GM12878 (cell line): ENCODE measurements around the gene HBA2. TPM values are rescaled to one million over a fixed set of nuclear protein-coding genes. Genes with fewer than 3 reads are reported as not detected.

Experiments used
- ATAC-seq: fragments of 200-7000 bp; cut with Tn5 transposase; 3 replicates; pipeline ENCODE4 v1.9.1; 2020; ENCODE audit warnings: mild to moderate bottlenecking, moderate library complexity
- BruUV-seq: library from RNA; stranded (reverse); fragments of 400-500 nt; replicated peaks from 2 replicates; lab custom pipeline; 2021; lab: Mats Ljungman, UMichigan
- CTCF ChIA-PET: fragments of 300-600 bp; sonication (Branson Sonifier 250); formaldehyde crosslinking; extraction: SDS; loops from one replicate; lab custom pipeline; 2021; ENCODE audit warnings: inconsistent platforms; lab: Yijun Ruan, JAX
- POLR2A ChIA-PET: fragments of 350-600 bp; formaldehyde crosslinking; extraction: SDS; loops from one replicate; lab custom pipeline; 2021; ENCODE audit warnings: inconsistent platforms; lab: Charles Lee
- RAD21 ChIA-PET: fragments of 300-600 bp; sonication (Branson Sonifier 250); formaldehyde crosslinking; loops from one replicate; lab custom pipeline; 2023; ENCODE audit warnings: antibody characterized with exemption; ENCODE audit not compliant: unreplicated experiment; lab: Charles Lee
- SMC1A ChIA-PET: fragments of 300-600 bp; sonication (Branson Sonifier 250); formaldehyde crosslinking; loops from one replicate; lab custom pipeline; 2023; ENCODE audit not compliant: unreplicated experiment, uncharacterized antibody; lab: Charles Lee
- DNase-seq: peaks from one replicate; pipeline ENCODE4 v3.0.0-alpha.2; 2011; ENCODE audit warnings: low read depth, low spot score
- FAIRE-seq: peaks from 3 replicates; lab custom pipeline; 2011; peaks lifted over from hg19 to GRCh38; lab: Jason Lieb, UNC
- H2AFZ ChIP-seq: 2 replicates; pipeline ENCODE4 v1.6.0; 2011; ENCODE audit warnings: low read depth, low read length, control low read depth; ENCODE audit not compliant: control insufficient read depth
- H3K27ac ChIP-seq: 2 replicates; pipeline ENCODE4 v1.5.1; 2011; ENCODE audit warnings: control low read depth; ENCODE audit not compliant: control insufficient read depth, insufficient read depth
- H3K27me3 ChIP-seq, 2 experiments: replicated peaks in 1 of 2; 2 replicates each; pipeline versions ENCODE4 v1.6.0 to v1.6.1; 2011; ENCODE audit warnings: low read length in 1 of 2; ENCODE audit not compliant: control insufficient read depth in 2 of 2, insufficient read depth in 2 of 2
- H3K36me3 ChIP-seq, 2 experiments: 2 replicates each; pipeline ENCODE4 v1.5.1; 2011; ENCODE audit warnings: low read length in 1 of 2; ENCODE audit not compliant: control insufficient read depth in 2 of 2, insufficient read depth in 2 of 2
- H3K4me1 ChIP-seq: 2 replicates; pipeline ENCODE4 v1.6.1; 2011; ENCODE audit warnings: mild to moderate bottlenecking, low read length, moderate library complexity, mixed read lengths; ENCODE audit not compliant: control insufficient read depth, insufficient read depth
- H3K4me2 ChIP-seq: 2 replicates; pipeline ENCODE4 v1.6.0; 2011; ENCODE audit warnings: control low read depth; ENCODE audit not compliant: control insufficient read depth, insufficient read depth
- H3K4me3 ChIP-seq: fragments of 200-600 bp; sonication (generic); 2 replicates; pipeline ENCODE4 v1.5.1; 2016
- H3K79me2 ChIP-seq: 2 replicates; pipeline ENCODE4 v1.6.0; 2011; ENCODE audit warnings: low read length; ENCODE audit not compliant: control insufficient read depth, insufficient read depth
- H3K9ac ChIP-seq: 2 replicates; pipeline ENCODE4 v1.8.0; 2011; ENCODE audit warnings: low read length, control low read depth, mixed read lengths; ENCODE audit not compliant: control insufficient read depth, insufficient read depth
- H3K9me3 ChIP-seq: replicated peaks from 3 replicates; pipeline ENCODE4 v1.5.1; 2011; ENCODE audit warnings: mild to moderate bottlenecking, low read length; ENCODE audit not compliant: control insufficient read depth, insufficient read depth
- H4K20me1 ChIP-seq: 2 replicates; pipeline ENCODE4 v1.6.0; 2011; ENCODE audit not compliant: control insufficient read depth, insufficient read depth
- BHLHE40 ChIP-seq, 2 experiments: fragments of 450-650 bp in 1 of 2; IDR thresholded peaks; 2 replicates each; pipeline ENCODE4 v1.6.1; 2011 to 2017; ENCODE audit warnings: low read depth in 2 of 2, borderline replicate concordance in 1 of 2, improper control_type of control experiment in 1 of 2, low read length in 1 of 2, mild to moderate bottlenecking in 1 of 2
- CBFB ChIP-seq: IDR thresholded peaks from 2 replicates; pipeline ENCODE4 v1.6.1; 2016; ENCODE audit warnings: antibody characterized with exemption, low read depth
- CBX5 ChIP-seq: sonication (generic); IDR thresholded peaks from 2 replicates; pipeline ENCODE4 v1.6.1; 2016; ENCODE audit warnings: low read depth, moderate library complexity, mild to moderate bottlenecking, inconsistent platforms
- CHD4 ChIP-seq: fragments of 200-600 bp; sonication (generic); IDR thresholded peaks from 2 replicates; pipeline ENCODE4 v1.6.1; 2016; ENCODE audit warnings: mild to moderate bottlenecking
- CREM ChIP-seq: IDR thresholded peaks from 2 replicates; pipeline ENCODE4 v1.6.1; 2014; ENCODE audit warnings: antibody characterized with exemption, low read depth
- ESRRA ChIP-seq: IDR thresholded peaks from 2 replicates; pipeline ENCODE4 v1.6.1; 2012; ENCODE audit warnings: mild to moderate bottlenecking, low read length, improper control_type of control experiment
- FOS ChIP-seq: IDR thresholded peaks from 3 replicates; pipeline ENCODE4 v1.6.1; 2011; ENCODE audit warnings: borderline replicate concordance; ENCODE audit not compliant: insufficient read length; ENCODE audit errors: extremely low read depth
- NFYA ChIP-seq: IDR thresholded peaks from 2 replicates; pipeline ENCODE4 v1.6.1; 2011; ENCODE audit warnings: low read depth, mild to moderate bottlenecking, low read length, improper control_type of control experiment, borderline replicate concordance
- NFYB ChIP-seq: IDR thresholded peaks from 2 replicates; pipeline ENCODE4 v1.6.1; 2011; ENCODE audit warnings: low read depth, mild to moderate bottlenecking, low read length, improper control_type of control experiment, moderate library complexity; ENCODE audit not compliant: insufficient read depth
- NR2C2 ChIP-seq: IDR thresholded peaks from 2 replicates; pipeline ENCODE4 v1.6.1; 2011; ENCODE audit warnings: borderline replicate concordance, low read depth; ENCODE audit not compliant: control insufficient read depth, insufficient read length
- SUZ12 ChIP-seq: fragments of 200-600 bp; sonication (generic); IDR thresholded peaks from one replicate; pipeline ENCODE4 v1.6.1; 2018; ENCODE audit warnings: antibody characterized with exemption, mild to moderate bottlenecking; ENCODE audit not compliant: unreplicated experiment
- TARDBP ChIP-seq: IDR thresholded peaks from 2 replicates; pipeline ENCODE4 v1.6.1; 2016; ENCODE audit warnings: borderline replicate concordance
- ZNF384 ChIP-seq: IDR thresholded peaks from 2 replicates; pipeline ENCODE4 v1.6.1; 2012; ENCODE audit warnings: low read depth, mild to moderate bottlenecking, low read length, improper control_type of control experiment, borderline replicate concordance
- WGBS: methylation state at CpG from one replicate; pipeline ENCODE4 v1.1.6; 2016; ENCODE audit warnings: low lambda C conversion rate; ENCODE audit not compliant: insufficient replicate concordance, insufficient coverage; ENCODE audit errors: missing lambda C conversion rate; 5-methylcytosine and 5-hydroxymethylcytosine counted together
- in situ Hi-C: fragments of 300-500 bp; cut with MboI; formaldehyde crosslinking; loops from 9 replicates; pipeline ENCODE4 v1.14.3; 2018; ENCODE audit warnings: mixed read lengths
- intact Hi-C: fragments of 100-400 bp; cut with micrococcal nuclease; formaldehyde crosslinking; loops from one replicate; pipeline ENCODE4 v1.14.2; 2022; ENCODE audit not compliant: unreplicated experiment
- polyA plus RNA-seq, 11 experiments: library from polyadenylated mRNA; depleted of rRNA in 4 of 11; unstranded in 6 of 11; stranded (reverse) in 5 of 11; fragments of >200 nt; fragmentation: Nextera tagmentation in 4 of 11; fragmentation: Illumina TruSeq in 1 of 11; extraction: Ambion mirVana in 4 of 11; extraction: Trizol in 1 of 11; gene quantifications; 1 replicate in 1 of 11; 2 replicates in 10 of 11; pipeline versions ENCODE4 v1.2.1 to v1.2.3, GENCODE V29; 2011 to 2016; ENCODE audit warnings: inconsistent platforms in 2 of 11, missing spikeins in 2 of 11, low read depth in 1 of 11
- total RNA-seq, 4 experiments: library from RNA; depleted of rRNA in 3 of 4; stranded (reverse); fragments of >200 nt in 3 of 4; fragmentation: Illumina TruSeq in 1 of 4; extraction: Trizol in 1 of 4; gene quantifications; 2 replicates each; pipeline versions ENCODE4 v1.2.1 to v1.2.3, GENCODE V29; 2013 to 2021
- TF ChIP-seq, protein P1 (sequence below): fragments of 450-650 bp; formaldehyde crosslinking; IDR thresholded peaks from 2 replicates; pipeline ENCODE4 v1.5.0; 2022; ENCODE audit warnings: mild to moderate bottlenecking, missing genetic modification characterization
- TF ChIP-seq, protein P2 (sequence below): fragments of 450-650 bp; IDR thresholded peaks from 2 replicates; pipeline ENCODE4 v1.6.1; 2018; ENCODE audit warnings: borderline replicate concordance, mild to moderate bottlenecking; ENCODE audit not compliant: partially characterized antibody
- TF ChIP-seq, protein P3 (sequence below): fragments of 450-650 bp; IDR thresholded peaks from 2 replicates; pipeline ENCODE4 v1.6.1; 2017; ENCODE audit warnings: low read depth, mild to moderate bottlenecking, moderate library complexity

HBA2 gene
- total and polyA plus RNA-seq, 10 of the 15 experiments (the other 5 are each of a cell fraction or from before 2014, with no cell fraction given) = 0.30 to 0.96 (median 0.92) TPM; not detected in 7

DNA sequence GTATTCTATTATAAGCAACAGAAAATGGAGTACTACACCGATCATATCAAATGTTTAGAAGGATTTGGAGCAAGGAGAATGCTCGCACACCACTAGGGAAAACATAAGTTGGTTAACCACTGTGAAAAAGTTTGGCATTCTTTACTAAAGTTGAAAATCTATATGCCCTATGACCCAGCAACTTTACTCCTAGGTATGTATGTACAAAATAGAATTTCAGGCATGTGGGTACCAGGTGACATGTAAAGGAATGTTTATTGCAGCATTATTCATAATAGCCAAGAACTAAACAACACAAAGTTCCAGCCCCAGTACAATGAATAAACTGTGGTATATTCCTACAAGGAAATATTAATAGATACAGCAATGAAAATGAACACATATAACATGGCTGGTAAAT is 26.0 kb upstream of the HBA2 start (continued):
- TF ChIP-seq, protein P1, sequence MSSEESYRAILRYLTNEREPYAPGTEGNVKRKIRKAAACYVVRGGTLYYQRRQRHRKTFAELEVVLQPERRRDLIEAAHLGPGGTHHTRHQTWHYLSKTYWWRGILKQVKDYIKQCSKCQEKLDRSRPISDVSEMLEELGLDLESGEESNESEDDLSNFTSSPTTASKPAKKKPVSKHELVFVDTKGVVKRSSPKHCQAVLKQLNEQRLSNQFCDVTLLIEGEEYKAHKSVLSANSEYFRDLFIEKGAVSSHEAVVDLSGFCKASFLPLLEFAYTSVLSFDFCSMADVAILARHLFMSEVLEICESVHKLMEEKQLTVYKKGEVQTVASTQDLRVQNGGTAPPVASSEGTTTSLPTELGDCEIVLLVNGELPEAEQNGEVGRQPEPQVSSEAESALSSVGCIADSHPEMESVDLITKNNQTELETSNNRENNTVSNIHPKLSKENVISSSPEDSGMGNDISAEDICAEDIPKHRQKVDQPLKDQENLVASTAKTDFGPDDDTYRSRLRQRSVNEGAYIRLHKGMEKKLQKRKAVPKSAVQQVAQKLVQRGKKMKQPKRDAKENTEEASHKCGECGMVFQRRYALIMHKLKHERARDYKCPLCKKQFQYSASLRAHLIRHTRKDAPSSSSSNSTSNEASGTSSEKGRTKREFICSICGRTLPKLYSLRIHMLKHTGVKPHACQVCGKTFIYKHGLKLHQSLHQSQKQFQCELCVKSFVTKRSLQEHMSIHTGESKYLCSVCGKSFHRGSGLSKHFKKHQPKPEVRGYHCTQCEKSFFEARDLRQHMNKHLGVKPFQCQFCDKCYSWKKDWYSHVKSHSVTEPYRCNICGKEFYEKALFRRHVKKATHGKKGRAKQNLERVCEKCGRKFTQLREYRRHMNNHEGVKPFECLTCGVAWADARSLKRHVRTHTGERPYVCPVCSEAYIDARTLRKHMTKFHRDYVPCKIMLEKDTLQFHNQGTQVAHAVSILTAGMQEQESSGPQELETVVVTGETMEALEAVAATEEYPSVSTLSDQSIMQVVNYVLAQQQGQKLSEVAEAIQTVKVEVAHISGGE (CRISPR knock-in tag) = no peak
- no peak for TF ChIP-seq FOS
- TF ChIP-seq SUZ12 = no peak
- TF ChIP-seq NFYB = no peak
- no peak for TF ChIP-seq ESRRA
- no peak for TF ChIP-seq CBX5
- TF ChIP-seq NR2C2 = no peak
- TF ChIP-seq ZNF384 = no peak

GRCh38 chr16:149024-149660 is 23.5 kb upstream of the HBA2 start:
- no peak overlapping the region for H3K4me3 ChIP-seq
- no peak overlapping the region for H3K4me2 ChIP-seq
- H2AFZ ChIP-seq = no peak overlapping the region
- in situ Hi-C loops (no loop called here), intact Hi-C loops (no loop called here)
- no peaks in the 10 kb centered on the region for H3K4me1 ChIP-seq
- no TSS peak for BruUV-seq
- H3K27ac ChIP-seq = no peak overlapping the region
- ChIA-PET CTCF (no interaction called here), RAD21 (no interaction called here), SMC1A (interaction anchor here (0.8 kb wide), 1 partner anchor 16 kb away, joined by 3 read pairs; no protein-coding TSS in a partner anchor), POLR2A (no interaction called here)
- no peaks in the 10 kb centered on the region for H3K9me3 ChIP-seq
- no peaks in the 10 kb centered on the region for H3K79me2 ChIP-seq
- no peak for ATAC-seq
- no peak for FAIRE-seq
- no peaks in the 10 kb centered on the region for H3K36me3 ChIP-seq
- H3K9ac ChIP-seq = no peak overlapping the region
- no peaks in the 10 kb centered on the region for H4K20me1 ChIP-seq
- WGBS = 23% methylated on average over 9 of the region's 9 CpGs
- DNase-seq = no peak
- H3K27me3 ChIP-seq = no peaks in the 10 kb centered on the region
- TF ChIP-seq NFYA (no peak), CHD4 (no peak), TARDBP (no peak), CREM (no peak), CBFB (no peak), BHLHE40 (IDR thresholded peaks at IDR 0.05; ENCODE audit: borderline replicate concordance in 1 of 2, low read depth in 2 of 2, low read length in 1 of 2) (no peak)
- TF ChIP-seq, protein P2, sequence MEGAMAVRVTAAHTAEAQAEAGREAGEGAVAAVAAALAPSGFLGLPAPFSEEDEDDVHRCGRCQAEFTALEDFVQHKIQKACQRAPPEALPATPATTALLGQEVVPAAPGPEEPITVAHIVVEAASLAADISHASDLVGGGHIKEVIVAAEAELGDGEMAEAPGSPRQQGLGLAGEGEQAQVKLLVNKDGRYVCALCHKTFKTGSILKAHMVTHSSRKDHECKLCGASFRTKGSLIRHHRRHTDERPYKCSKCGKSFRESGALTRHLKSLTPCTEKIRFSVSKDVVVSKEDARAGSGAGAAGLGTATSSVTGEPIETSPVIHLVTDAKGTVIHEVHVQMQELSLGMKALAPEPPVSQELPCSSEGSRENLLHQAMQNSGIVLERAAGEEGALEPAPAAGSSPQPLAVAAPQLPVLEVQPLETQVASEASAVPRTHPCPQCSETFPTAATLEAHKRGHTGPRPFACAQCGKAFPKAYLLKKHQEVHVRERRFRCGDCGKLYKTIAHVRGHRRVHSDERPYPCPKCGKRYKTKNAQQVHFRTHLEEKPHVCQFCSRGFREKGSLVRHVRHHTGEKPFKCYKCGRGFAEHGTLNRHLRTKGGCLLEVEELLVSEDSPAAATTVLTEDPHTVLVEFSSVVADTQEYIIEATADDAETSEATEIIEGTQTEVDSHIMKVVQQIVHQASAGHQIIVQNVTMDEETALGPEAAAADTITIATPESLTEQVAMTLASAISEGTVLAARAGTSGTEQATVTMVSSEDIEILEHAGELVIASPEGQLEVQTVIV = no peak
- TF ChIP-seq, protein P3, sequence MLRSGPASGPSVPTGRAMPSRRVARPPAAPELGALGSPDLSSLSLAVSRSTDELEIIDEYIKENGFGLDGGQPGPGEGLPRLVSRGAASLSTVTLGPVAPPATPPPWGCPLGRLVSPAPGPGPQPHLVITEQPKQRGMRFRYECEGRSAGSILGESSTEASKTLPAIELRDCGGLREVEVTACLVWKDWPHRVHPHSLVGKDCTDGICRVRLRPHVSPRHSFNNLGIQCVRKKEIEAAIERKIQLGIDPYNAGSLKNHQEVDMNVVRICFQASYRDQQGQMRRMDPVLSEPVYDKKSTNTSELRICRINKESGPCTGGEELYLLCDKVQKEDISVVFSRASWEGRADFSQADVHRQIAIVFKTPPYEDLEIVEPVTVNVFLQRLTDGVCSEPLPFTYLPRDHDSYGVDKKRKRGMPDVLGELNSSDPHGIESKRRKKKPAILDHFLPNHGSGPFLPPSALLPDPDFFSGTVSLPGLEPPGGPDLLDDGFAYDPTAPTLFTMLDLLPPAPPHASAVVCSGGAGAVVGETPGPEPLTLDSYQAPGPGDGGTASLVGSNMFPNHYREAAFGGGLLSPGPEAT = no peak
